Epithelial cell of esophagus (primary cell): ENCODE measurements around the gene PSD2.

ENCODE experiments used
- DNase-seq: peaks from one replicate; pipeline ENCODE4 v3.0.0; 2010; ENCODE audit warnings: low read depth
- H3K4me3 ChIP-seq: 2 replicates; pipeline ENCODE4 v1.5.1; 2011; ENCODE audit warnings: mild to moderate bottlenecking, low read length, control low read depth
- CTCF ChIP-seq: IDR thresholded peaks from 2 replicates; pipeline ENCODE4 v1.5.1; 2011; ENCODE audit warnings: low read depth, mild to moderate bottlenecking, low read length, control low read depth, inconsistent platforms; ENCODE audit not compliant: insufficient read depth; ENCODE audit errors: missing control alignments

PSD2 gene

GRCh38 chr5:139808481-139809330 lies 13.1 kb downstream of the PSD2 start:
- TF ChIP-seq CTCF = no peak
- H3K4me3 ChIP-seq = no peak overlapping the region
- peak; percentile 55 for DNase-seq

- DNase-seq = no peak
- H3K4me3 ChIP-seq = no peak overlapping the region
- TF ChIP-seq CTCF = no peak
These were observed 13.8 kb downstream of the PSD2 start for GRCh38 chr5:139809331-139809810.

GRCh38 chr5:139810341-139811273 lies 15.0 kb downstream of the PSD2 start:
- no peak for DNase-seq
- no peak overlapping the region for H3K4me3 ChIP-seq
- TF ChIP-seq CTCF = no peak

GRCh38 chr5:139811274-139811607 lies 15.6 kb downstream of the PSD2 start:
- no peak for DNase-seq
- TF ChIP-seq CTCF = no peak
- no peak overlapping the region for H3K4me3 ChIP-seq

GRCh38 chr5:139812323-139812722 lies 16.7 kb downstream of the PSD2 start:
- H3K4me3 ChIP-seq = no peak overlapping the region
- TF ChIP-seq CTCF = no peak
- no peak for DNase-seq

GRCh38 chr5:139812836-139813805 lies 17.5 kb downstream of the PSD2 start:
- no peak for DNase-seq
- TF ChIP-seq CTCF = no peak
- H3K4me3 ChIP-seq = no peak overlapping the region
